Spinal cord (tissue), 10 donors: ENCODE data around the gene AHDC1. TPM values are rescaled to one million over a fixed set of nuclear protein-coding genes. Genes with fewer than 3 reads are reported as not detected.
A peak's percentile ranks its signal among the peaks of the same experiment; 100 is the strongest.
"Not testable (repeated sequence)": the region's sequence is repeated elsewhere in the genome, so short reads cannot be mapped to it uniquely, and the experiment has no call there.

Experiments used
- DNase-seq, 6 donors: peaks; one replicate each; pipeline versions ENCODE4 v3.0.0 to v3.0.0-alpha.2; 2013 to 2015; ENCODE audit warnings: low spot score in 6 of 6, low read depth in 4 of 6
- H3K27ac ChIP-seq: one replicate; pipeline ENCODE4 v1.5.1; 2013; ENCODE audit warnings: low read depth, low read length, control low read depth
- H3K27me3 ChIP-seq: one replicate; pipeline ENCODE4 v1.6.1; 2013; ENCODE audit warnings: low read length; ENCODE audit not compliant: control insufficient read depth, insufficient read depth
- H3K36me3 ChIP-seq: one replicate; pipeline ENCODE4 v1.6.1; 2013; ENCODE audit warnings: low read length; ENCODE audit not compliant: control insufficient read depth, insufficient read depth
- H3K4me1 ChIP-seq: one replicate; pipeline ENCODE4 v1.6.1; 2013; ENCODE audit warnings: low read length; ENCODE audit not compliant: control insufficient read depth, insufficient read depth
- H3K4me3 ChIP-seq: one replicate; pipeline ENCODE4 v1.5.1; 2013; ENCODE audit warnings: low read depth, low read length, control low read depth
- H3K9me3 ChIP-seq: one replicate; pipeline ENCODE4 v1.6.1; 2013; ENCODE audit warnings: low read length; ENCODE audit not compliant: control insufficient read depth, insufficient read depth
- WGBS: methylation state at CpG from one replicate; pipeline ENCODE4 v1.1.5; 2013; ENCODE audit warnings: missing lambda C conversion rate; ENCODE audit not compliant: insufficient coverage; 5-methylcytosine and 5-hydroxymethylcytosine counted together
- polyA plus RNA-seq, 2 donors: library from polyadenylated mRNA; unstranded; fragments of 120-200 nt; gene quantifications; one replicate each; pipeline ENCODE4 v1.2.1, GENCODE V29; 2013; ENCODE audit not compliant: insufficient read length in 2 of 2
- total RNA-seq, 2 donors: library from RNA; depleted of rRNA in 1 of 2; stranded (reverse); fragments of 120-200 nt in 1 of 2; fragments of >200 nt in 1 of 2; gene quantifications; one replicate each; pipeline versions ENCODE4 v1.2.3 to v1.2.4, GENCODE V29; 2013 to 2014
- donor health status: healthy.

Gene AHDC1
- total and polyA plus RNA-seq, 4 donors, result 13.2 to 68.9 (median 43.3) TPM

DNA sequence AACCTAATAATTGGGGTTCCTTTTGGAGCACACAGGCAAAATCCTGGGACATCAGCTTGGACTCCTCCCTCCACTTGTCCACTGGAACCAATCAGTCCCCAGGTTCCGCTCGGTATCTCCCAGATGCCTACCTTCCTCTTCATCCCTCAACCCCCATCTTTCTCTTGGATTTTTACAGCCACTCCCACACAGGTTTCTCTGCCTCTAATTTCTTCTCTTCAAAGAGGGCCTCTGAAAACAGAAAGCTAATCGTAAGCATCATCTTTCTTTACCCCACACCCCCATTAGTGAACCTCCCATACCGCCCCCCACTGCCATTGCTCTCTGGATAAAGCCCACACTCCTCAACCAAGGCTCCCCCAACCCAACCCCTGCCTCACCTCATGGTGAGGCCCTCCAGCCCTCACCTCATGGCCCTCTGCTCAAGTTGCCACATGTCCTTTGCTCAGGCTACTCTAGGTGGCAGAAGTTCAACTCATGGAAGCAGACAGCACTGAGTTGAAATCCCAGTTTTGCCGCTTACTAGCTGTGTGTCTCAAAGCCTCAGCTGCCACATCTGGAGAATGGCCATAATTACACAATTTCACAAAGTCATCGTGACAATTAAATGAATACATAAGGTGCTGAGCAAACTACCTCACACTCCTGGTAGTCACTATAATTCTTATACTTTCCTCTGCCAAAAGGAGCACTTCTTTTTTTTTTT lies 95.8 kb downstream of the AHDC1 start:
- Histone ChIP-seq H3K27me3 (no peaks in the 10 kb centered on the region), H3K4me1 (peaks cover 23% of the 10 kb centered on the region), H3K36me3 (no peaks in the 10 kb centered on the region), H3K9me3 (no peaks in the 10 kb centered on the region), H3K27ac (no peak overlapping the region), H3K4me3 (no peak overlapping the region)
- DNase-seq, result no peak
- 86% methylated on average over 6 of the region's 6 CpGs for WGBS

DNA sequence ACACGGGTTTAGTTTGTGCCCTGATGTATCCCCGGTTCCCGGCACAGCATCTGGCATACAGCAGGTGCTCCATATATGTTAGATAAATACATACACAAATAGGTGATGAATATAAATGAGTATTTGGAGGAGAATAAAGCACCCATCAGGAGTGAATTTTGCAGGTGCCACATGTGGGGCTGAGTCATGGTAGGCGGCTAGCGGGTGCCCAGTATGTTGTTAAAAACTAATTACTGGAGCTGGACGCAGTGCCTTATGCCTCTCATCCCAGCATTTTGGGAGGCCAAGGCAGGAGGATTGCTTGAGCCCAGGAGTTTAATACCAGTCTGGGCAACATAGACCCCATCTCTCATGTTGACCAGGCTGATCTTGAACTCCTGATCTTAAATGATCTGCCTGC lies 97.2 kb downstream of the AHDC1 start:
- H3K4me3 ChIP-seq, result no peak overlapping the region
- no peak overlapping the region for H3K27ac ChIP-seq
- H3K4me1 ChIP-seq, result peaks cover 23% of the 10 kb centered on the region
- no peaks in the 10 kb centered on the region for H3K36me3 ChIP-seq
- WGBS, result 100% methylated on average over 1 of the region's 6 CpGs
- H3K27me3 ChIP-seq, result no peaks in the 10 kb centered on the region
- DNase-seq, result no peak
- H3K9me3 ChIP-seq, result no peaks in the 10 kb centered on the region

DNA sequence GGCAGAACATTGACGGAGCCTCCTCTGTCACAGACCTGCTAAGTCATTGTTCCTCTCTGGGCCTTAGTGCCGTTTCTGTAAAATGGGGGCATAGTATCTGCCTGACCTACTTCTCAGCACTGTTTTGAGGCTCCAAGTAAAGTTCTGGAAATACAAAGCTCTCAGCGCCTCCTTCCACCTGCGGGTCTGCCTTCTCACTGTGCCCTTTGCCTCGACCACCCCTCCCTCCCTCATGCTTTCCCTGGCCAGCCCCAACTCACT lies 98.6 kb downstream of the AHDC1 start:
- 49% methylated on average over 5 of the region's 5 CpGs for WGBS
- Histone ChIP-seq H3K27ac (peak overlapping the region; percentile 96), H3K4me1 (peaks cover 23% of the 10 kb centered on the region), H3K4me3 (no peak overlapping the region), H3K27me3 (no peaks in the 10 kb centered on the region), H3K9me3 (no peaks in the 10 kb centered on the region), H3K36me3 (no peaks in the 10 kb centered on the region)
- no peak for DNase-seq

DNA sequence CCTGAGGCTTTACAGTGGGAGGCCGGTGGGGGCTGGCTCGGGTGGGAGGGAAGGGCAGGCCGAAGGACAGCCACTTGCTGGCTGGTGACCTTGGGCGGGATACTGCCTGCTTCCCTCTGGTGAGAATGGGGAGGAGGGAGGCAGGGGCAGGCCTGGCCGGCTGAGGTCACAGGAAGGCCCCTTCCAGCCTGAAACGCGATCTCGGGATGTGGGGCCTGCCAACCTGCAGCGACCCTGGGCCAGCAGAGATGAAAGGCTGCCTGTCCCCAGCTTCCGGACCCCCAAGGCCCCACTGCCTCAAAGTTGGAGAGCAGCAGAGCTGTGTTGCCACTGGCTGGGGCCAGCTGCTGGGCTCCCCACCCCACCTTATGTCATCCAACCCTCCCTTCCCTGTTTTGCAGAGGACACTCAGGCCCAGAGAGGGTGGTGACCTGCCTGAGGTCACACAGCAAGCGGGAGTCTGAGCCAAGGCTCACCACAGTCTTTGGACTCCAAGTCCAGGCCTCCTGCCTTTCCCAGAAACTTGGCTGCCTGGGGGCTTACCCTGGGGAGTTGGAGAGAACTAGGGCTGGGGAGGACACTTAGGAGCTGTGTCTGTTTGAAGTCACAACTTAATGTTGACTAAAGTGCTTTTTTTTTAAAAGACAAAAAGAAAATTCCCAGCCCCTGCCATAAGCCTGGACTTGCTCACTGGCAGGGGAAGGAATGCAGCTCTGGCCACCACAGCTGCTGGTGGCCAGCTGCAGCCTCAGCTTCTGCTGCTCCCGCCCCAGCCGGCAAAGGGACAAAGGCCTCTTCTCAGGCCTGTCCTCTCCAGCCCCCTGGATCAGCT lies 99.1 kb downstream of the AHDC1 start:
- Histone ChIP-seq H3K36me3 (no peaks in the 10 kb centered on the region), H3K9me3 (no peaks in the 10 kb centered on the region), H3K4me3 (no peak overlapping the region), H3K27ac (peak overlapping the region; percentile 96), H3K4me1 (peaks cover 23% of the 10 kb centered on the region), H3K27me3 (no peaks in the 10 kb centered on the region)
- peak in 2 of 6 donors; percentile 32 to 90 for DNase-seq
- WGBS, result 14% methylated on average over 13 of the region's 13 CpGs

DNA sequence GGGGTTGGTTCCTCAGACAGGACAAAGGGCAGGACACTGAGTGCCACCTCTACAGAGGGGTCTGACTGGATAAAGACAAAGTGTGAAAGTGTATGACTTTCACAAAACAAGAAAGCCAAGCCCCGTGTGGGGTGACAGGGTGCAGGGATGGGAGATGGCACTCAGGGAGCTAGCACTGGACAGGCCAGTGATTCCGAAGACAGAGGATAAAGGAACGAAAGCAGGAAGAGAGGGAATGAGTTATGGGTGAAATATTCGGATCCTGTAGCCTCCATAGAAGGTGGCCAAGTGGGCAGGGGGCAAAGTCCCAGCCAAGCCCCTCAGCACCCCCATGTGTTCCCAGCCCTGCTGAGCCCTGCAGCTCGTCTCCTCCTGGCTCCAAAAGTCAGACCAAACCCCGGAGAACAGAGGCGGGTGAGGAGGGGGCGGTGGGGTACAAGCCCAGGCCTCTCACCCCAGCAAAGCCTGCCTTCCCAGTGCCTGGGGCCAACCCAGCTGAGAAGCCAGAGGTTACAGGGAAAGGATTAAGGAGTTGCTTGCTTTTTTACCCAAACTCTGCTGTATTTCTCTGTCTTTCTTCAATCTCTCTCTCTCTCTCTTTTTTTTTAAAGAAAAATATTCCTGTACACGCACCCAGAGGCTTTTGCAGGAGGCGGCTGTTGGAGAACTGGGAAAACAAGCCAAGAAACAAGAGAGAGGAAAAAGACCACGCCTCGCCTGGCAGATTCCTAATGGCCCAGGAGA lies 99.9 kb downstream of the AHDC1 start:
- WGBS, result 39% methylated on average over 9 of the region's 12 CpGs
- no peaks in the 10 kb centered on the region for H3K27me3 ChIP-seq
- H3K36me3 ChIP-seq, result no peaks in the 10 kb centered on the region
- H3K9me3 ChIP-seq, result no peaks in the 10 kb centered on the region
- H3K4me3 ChIP-seq, result no peak overlapping the region
- peak overlapping the region; percentile 96 for H3K27ac ChIP-seq
- DNase-seq, result peak in 1 of 6 donors; percentile 51
- peaks cover 23% of the 10 kb centered on the region for H3K4me1 ChIP-seq

DNA sequence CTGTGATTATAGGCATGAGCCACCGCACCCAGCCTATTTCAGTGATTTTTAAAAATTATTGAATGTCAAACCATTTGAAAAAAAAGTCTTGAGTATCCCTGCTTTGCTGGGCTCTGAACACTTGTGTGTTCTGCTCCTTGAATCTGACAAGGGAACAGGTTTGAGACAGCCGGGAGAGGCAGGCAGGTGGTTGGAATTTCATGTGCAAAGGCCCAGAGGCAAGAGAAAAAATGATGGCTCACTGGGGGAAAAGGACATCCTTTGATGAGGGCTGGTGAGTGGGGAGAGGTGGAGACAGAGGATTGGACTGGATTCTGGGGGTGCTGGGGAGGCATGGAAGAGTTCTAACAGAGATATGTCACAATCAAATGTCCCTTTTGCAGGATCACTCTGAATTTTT lies 100.9 kb downstream of the AHDC1 start:
- Histone ChIP-seq H3K27me3 (no peaks in the 10 kb centered on the region), H3K9me3 (no peaks in the 10 kb centered on the region), H3K4me1 (peaks cover 25% of the 10 kb centered on the region), H3K4me3 (no peak overlapping the region), H3K36me3 (no peaks in the 10 kb centered on the region), H3K27ac (peak overlapping the region; percentile 42)
- 100% methylated on average over 2 of the region's 2 CpGs for WGBS
- no peak for DNase-seq

DNA sequence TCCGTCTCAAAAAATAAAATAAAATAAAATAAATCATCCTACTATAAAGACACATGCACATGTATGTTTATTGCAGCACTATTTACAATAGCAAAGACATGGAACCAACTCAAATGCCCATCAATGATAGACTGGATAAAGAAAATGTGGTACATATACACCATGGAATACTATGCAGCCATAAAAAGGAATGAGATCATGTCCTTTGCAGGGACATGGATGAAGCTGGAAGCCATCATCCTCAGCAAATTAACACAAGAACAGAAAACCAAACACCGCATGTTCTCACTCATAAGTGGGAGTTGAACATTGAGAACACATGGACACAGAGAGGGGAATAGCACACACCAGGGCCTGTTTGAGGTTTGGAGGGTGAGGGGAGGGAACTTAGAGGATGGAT lies 102.8 kb downstream of the AHDC1 start:
- not testable (repeated sequence) for H3K4me3 ChIP-seq, H3K9me3 ChIP-seq, H3K27ac ChIP-seq, DNase-seq, H3K27me3 ChIP-seq, H3K36me3 ChIP-seq
- peaks cover 35% of the 10 kb centered on the region for H3K4me1 ChIP-seq
- WGBS, result no CpG with 5 or more reads among the region's 2 CpGs

DNA sequence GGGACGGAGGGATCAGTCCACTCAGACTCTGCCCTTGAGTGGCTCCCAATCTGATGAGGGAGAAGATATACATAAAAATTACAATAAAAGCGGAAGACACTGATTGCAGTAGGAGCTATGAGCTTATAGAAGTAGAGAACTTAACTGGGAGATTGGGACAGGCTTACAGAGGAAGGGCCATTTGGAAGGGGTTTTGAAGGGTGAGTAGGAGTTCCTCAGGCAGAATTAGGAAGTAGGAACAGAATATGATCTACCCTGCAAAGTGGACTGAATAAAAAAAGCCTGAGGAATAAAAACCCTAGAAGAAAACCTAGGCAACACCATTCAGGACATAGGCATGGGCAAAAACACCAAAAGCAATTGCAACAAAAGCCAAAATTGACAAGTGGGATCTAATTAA lies 104.8 kb downstream of the AHDC1 start:
- 100% methylated on average over 1 of the region's 2 CpGs for WGBS
- Histone ChIP-seq H3K4me3 (no peak overlapping the region), H3K36me3 (no peaks in the 10 kb centered on the region), H3K27me3 (no peaks in the 10 kb centered on the region), H3K4me1 (peaks cover 20% of the 10 kb centered on the region), H3K9me3 (no peaks in the 10 kb centered on the region), H3K27ac (no peak overlapping the region)
- no peak for DNase-seq

DNA sequence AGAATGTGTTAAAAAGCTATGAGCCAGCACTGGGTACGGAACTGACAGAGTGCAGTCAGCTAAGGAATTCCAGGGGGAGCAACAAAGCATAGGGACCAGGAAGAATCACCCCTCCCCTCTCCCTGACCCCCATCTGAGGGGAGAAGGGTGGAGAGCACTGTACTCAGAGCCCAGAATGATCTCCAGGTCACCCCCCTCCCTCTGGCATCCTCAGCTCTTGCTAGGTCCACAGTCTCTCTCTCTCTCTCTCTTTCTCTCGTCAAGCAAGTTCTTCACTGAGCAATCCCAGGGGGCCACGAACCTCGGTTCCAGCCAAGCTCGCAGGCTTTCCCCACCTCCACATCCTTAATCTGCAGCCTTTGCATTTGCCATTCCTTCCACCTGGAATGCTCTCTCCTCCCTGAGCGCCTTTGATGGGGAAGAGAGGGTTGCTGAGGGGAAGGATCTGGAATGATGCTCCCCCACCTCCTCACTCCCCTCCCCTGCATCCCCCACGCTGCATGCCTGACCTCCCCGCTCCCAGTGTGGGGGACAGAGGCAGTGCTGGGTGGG lies 107.3 kb downstream of the AHDC1 start:
- DNase-seq, result peak in 2 of 6 donors; percentile 63 to 85
- H3K9me3 ChIP-seq, result no peaks in the 10 kb centered on the region
- no peaks in the 10 kb centered on the region for H3K27me3 ChIP-seq
- WGBS, result 8% methylated on average over 2 of the region's 8 CpGs
- peak overlapping the region; percentile 75 for H3K27ac ChIP-seq
- peaks cover 28% of the 10 kb centered on the region for H3K4me1 ChIP-seq
- peak overlapping the region; percentile 9 for H3K4me3 ChIP-seq
- H3K36me3 ChIP-seq, result no peaks in the 10 kb centered on the region
